RWPE1 (cell line): ENCODE measurements around the gene TLCD3B.
"Not testable (repeated sequence)": the region's sequence is repeated elsewhere in the genome, so short reads cannot be mapped to it uniquely, and the experiment has no call there.

ENCODE experiments used
- CTCF ChIA-PET: fragments of 350-600 bp; sonication (Branson Sonifier 250); formaldehyde crosslinking; extraction: SDS; loops from one replicate; lab custom pipeline; 2021; lab: Yijun Ruan, JAX
- POLR2A ChIA-PET: fragments of 400-600 bp; formaldehyde crosslinking; extraction: SDS; loops from one replicate; lab custom pipeline; 2020; ENCODE audit warnings: antibody characterized with exemption; ENCODE audit not compliant: low non-redundant PET; lab: Yijun Ruan, JAX
- DNase-seq: peaks from one replicate; pipeline ENCODE4 v3.0.0; 2012; ENCODE audit warnings: low spot score
- H3K27ac ChIP-seq: fragments of 450-650 bp; 2 replicates; pipeline ENCODE4 v1.5.1; 2017
- CTCF ChIP-seq: fragments of 450-650 bp; conservative IDR thresholded peaks from 2 replicates; pipeline ENCODE4 v1.5.1; 2017; ENCODE audit warnings: low read depth, mild to moderate bottlenecking

The TLCD3B gene

GRCh38 chr16:30024451-30024850, 6.6 kb downstream of the TLCD3B start:
- POLR2A ChIA-PET = no interaction called here
- CTCF ChIA-PET = interaction anchor here (0.5 kb wide), 1 partner anchor 380 kb away, joined by 7 read pairs; no protein-coding TSS in a partner anchor
- no peak for TF ChIP-seq CTCF
- DNase-seq = no peak
- no peak overlapping the region for H3K27ac ChIP-seq

- POLR2A ChIA-PET = no interaction called here
Observed at GRCh38 chr16:30023586-30023985, 7.5 kb downstream of the TLCD3B start.

DNA sequence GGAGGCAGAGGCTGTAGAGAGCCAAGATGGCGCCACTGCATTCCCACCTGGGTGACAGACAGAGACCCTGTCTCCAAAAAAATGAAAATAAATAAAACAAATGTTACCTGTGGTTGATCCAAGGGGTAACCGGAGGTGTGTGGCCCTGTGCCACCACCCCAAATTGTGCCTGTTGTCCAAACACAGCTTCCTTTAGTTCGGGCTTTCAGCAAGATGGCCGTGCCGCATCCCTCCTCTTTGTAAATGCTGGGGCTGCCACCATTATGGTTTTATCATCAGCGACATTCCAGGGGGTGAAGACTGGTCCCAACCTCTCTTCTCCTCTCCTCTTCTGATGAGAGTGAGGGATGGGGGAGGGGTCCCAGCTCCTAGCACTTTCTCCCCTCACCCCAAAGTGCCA, 8.2 kb downstream of the TLCD3B start, which contains the start of gene C16orf92:
Gene C16orf92 (plus strand): TSS at position 312 of the 400 bp plus-strand sequence. CDS start 143 bp downstream, outside the sequence.
- no peak for TF ChIP-seq CTCF
- no peak for DNase-seq
- H3K27ac ChIP-seq = no peak within 1 kb of the TSS
- ChIA-PET CTCF (interaction anchor here (0.8 to 1.8 kb wide), 4 partner anchors 10 to 740 kb away, joined by 3 to 9 read pairs (median 4); no protein-coding TSS in a partner anchor), POLR2A (no interaction called here)

More at GRCh38 chr16:30023586-30023985, 7.5 kb downstream of the TLCD3B start:
- TF ChIP-seq CTCF = no peak
- no peak overlapping the region for H3K27ac ChIP-seq
- CTCF ChIA-PET = interaction anchor here (0.6 to 1.8 kb wide), 5 partner anchors 9 to 741 kb away, joined by 3 to 9 read pairs (median 3); no protein-coding TSS in a partner anchor
- no peak for DNase-seq

- no peak for TF ChIP-seq CTCF
- DNase-seq = no peak
- ChIA-PET POLR2A (no interaction called here), CTCF (interaction anchor here (0.6 to 3.0 kb wide), 2 partner anchors 13 to 57 kb away, joined by 3 to 17 read pairs; no protein-coding TSS in a partner anchor)
- H3K27ac ChIP-seq = no peak overlapping the region
Observed at GRCh38 chr16:30018731-30019158, 12.3 kb downstream of the TLCD3B start.

GRCh38 chr16:30017937-30018336, 13.1 kb downstream of the TLCD3B start:
- CTCF ChIA-PET = interaction anchor here (0.6 to 3.0 kb wide), 6 partner anchors 12 to 1541 kb away, joined by 3 to 17 read pairs (median 4); no protein-coding TSS in a partner anchor
- not testable (repeated sequence) for H3K27ac ChIP-seq, DNase-seq
- POLR2A ChIA-PET = interaction anchor here (0.6 kb wide), 1 partner anchor 48 kb away, joined by 5 read pairs; no protein-coding TSS in a partner anchor

GRCh38 chr16:30017277-30017656, 13.8 kb downstream of the TLCD3B start:
- ChIA-PET CTCF (interaction anchor here (0.6 to 3.0 kb wide), 6 partner anchors 12 to 1541 kb away, joined by 3 to 17 read pairs (median 4); partner anchors contain the start of gene TMEM219), POLR2A (no interaction called here)
- no peak for TF ChIP-seq CTCF
- H3K27ac ChIP-seq = no peak overlapping the region
- no peak for DNase-seq
